ENCODE data around the gene ZFYVE28. TPM values are rescaled to one million over a fixed set of nuclear protein-coding genes. Genes with fewer than 3 reads are reported as not detected.

The ZFYVE28 gene
- total RNA-seq, 1 experiment from 2014 or later: 12.9 TPM

- H2AFZ ChIP-seq: no peak overlapping the region
- no peak overlapping the region for H3K4me3 ChIP-seq
- ChIA-PET CTCF (interaction anchor here (0.5 to 0.6 kb wide), 4 partner anchors 17 to 220 kb away, joined by 5 to 9 read pairs (median 7); no protein-coding TSS in a partner anchor), POLR2A (ENCODE audit: unreplicated experiment) (interaction anchor here (0.5 to 0.6 kb wide), 2 partner anchors 52 to 198 kb away, joined by 3 to 9 read pairs; no protein-coding TSS in a partner anchor)
- H3K9me2 ChIP-seq (ENCODE audit: insufficient read depth): no peaks in the 10 kb centered on the region
- H3K27me3 ChIP-seq (ENCODE audit: insufficient read depth, low read depth): peaks cover 21% of the 10 kb centered on the region
- H3K36me3 ChIP-seq (ENCODE audit: low read depth): no peaks in the 10 kb centered on the region
- H3K4me1 ChIP-seq (replicated peaks; ENCODE audit: insufficient read depth): no peaks in the 10 kb centered on the region
- H3F3A ChIP-seq (ENCODE audit: insufficient read depth, low read depth): no peaks in the 10 kb centered on the region
- no peak overlapping the region for H3K4me2 ChIP-seq
- no TSS peak for BruUV-seq (replicated peaks)
- no peak overlapping the region for H3K27ac ChIP-seq
- TF ChIP-seq EZH2 (IDR thresholded peaks at IDR 0.05; ENCODE audit: low read depth) (no peak), CTCF (conservative IDR thresholded peaks at IDR 0.05) (no peak)
- intact Hi-C loops (cut with micrococcal nuclease; ENCODE audit: unreplicated experiment): loop anchor here (5.0 kb wide), 1 partner anchor 201 kb away; the partner anchor contains the start of genes HAUS3 and POLN
- H3K79me2 ChIP-seq (ENCODE audit: low read depth): no peaks in the 10 kb centered on the region
- DNase-seq: no peak
- H3K9me3 ChIP-seq (ENCODE audit: insufficient read depth, low read depth): no peaks in the 10 kb centered on the region
- H4K20me1 ChIP-seq (ENCODE audit: insufficient read depth): no peaks in the 10 kb centered on the region; the same call in 1 of the 2 replicates
Observed at GRCh38 chr4:2443061-2443730, 24.8 kb upstream of the ZFYVE28 start.

GRCh38 chr4:2442175-2442993 is 23.9 kb upstream of the ZFYVE28 start:
- intact Hi-C loops (cut with micrococcal nuclease; ENCODE audit: unreplicated experiment): loop anchor here (5.0 kb wide), 1 partner anchor 200 kb away; the partner anchor contains the start of genes HAUS3 and POLN
- Histone ChIP-seq H4K20me1 (ENCODE audit: insufficient read depth) (no peaks in the 10 kb centered on the region; the same call in 1 of the 2 replicates), H3K9me3 (ENCODE audit: insufficient read depth, low read depth) (no peaks in the 10 kb centered on the region), H2AFZ (no peak overlapping the region), H3K36me3 (ENCODE audit: low read depth) (no peaks in the 10 kb centered on the region), H3K27me3 (ENCODE audit: insufficient read depth, low read depth) (peaks cover 23% of the 10 kb centered on the region), H3K4me2 (no peak overlapping the region), H3K4me1 (replicated peaks; ENCODE audit: insufficient read depth) (no peaks in the 10 kb centered on the region), H3K9me2 (ENCODE audit: insufficient read depth) (no peaks in the 10 kb centered on the region), H3F3A (ENCODE audit: insufficient read depth, low read depth) (no peaks in the 10 kb centered on the region), H3K4me3 (no peak overlapping the region), H3K79me2 (ENCODE audit: low read depth) (no peaks in the 10 kb centered on the region), H3K27ac (no peak overlapping the region)
- TF ChIP-seq CTCF (conservative IDR thresholded peaks at IDR 0.05) (no peak), EZH2 (IDR thresholded peaks at IDR 0.05; ENCODE audit: low read depth) (no peak)
- BruUV-seq (replicated peaks): no TSS peak
- DNase-seq: no peak
- POLR2A ChIA-PET (ENCODE audit: unreplicated experiment): interaction anchor here (0.5 kb wide), 1 partner anchor 53 kb away, joined by 9 read pairs; no protein-coding TSS in a partner anchor
- CTCF ChIA-PET: interaction anchor here (0.6 kb wide), 3 partner anchors 18 to 219 kb away, joined by 5 to 9 read pairs (median 9); no protein-coding TSS in a partner anchor

- H3K9me3 ChIP-seq (ENCODE audit: insufficient read depth, low read depth): no peaks in the 10 kb centered on the region
- no peak overlapping the region for H3K4me2 ChIP-seq
- no TSS peak for BruUV-seq (replicated peaks)
- no peak overlapping the region for H3K27ac ChIP-seq
- no peaks in the 10 kb centered on the region for H3K36me3 ChIP-seq (ENCODE audit: low read depth)
- DNase-seq: peak; percentile 38 to 70
- peaks cover 30% of the 10 kb centered on the region for H3K27me3 ChIP-seq (ENCODE audit: insufficient read depth, low read depth)
- no peak for TF ChIP-seq EZH2 (IDR thresholded peaks at IDR 0.05; ENCODE audit: low read depth)
- TF ChIP-seq CTCF (conservative IDR thresholded peaks at IDR 0.05): peak; percentile 73
- CTCF ChIA-PET: interaction anchor here (0.6 to 0.7 kb wide), 3 partner anchors 17 to 1095 kb away, joined by 4 to 9 read pairs (median 9); no protein-coding TSS in a partner anchor
- H3K4me1 ChIP-seq (replicated peaks; ENCODE audit: insufficient read depth): no peaks in the 10 kb centered on the region
- peaks cover 1% of the 10 kb centered on the region; the same call in 1 of the 2 replicates for H4K20me1 ChIP-seq (ENCODE audit: insufficient read depth)
- no peaks in the 10 kb centered on the region for H3K9me2 ChIP-seq (ENCODE audit: insufficient read depth)
- no peak overlapping the region for H2AFZ ChIP-seq
- POLR2A ChIA-PET (ENCODE audit: unreplicated experiment): no interaction called here
- H3F3A ChIP-seq (ENCODE audit: insufficient read depth, low read depth): no peaks in the 10 kb centered on the region
- intact Hi-C loops (cut with micrococcal nuclease; ENCODE audit: unreplicated experiment): loop anchor here (1.0 to 5.0 kb wide), 3 partner anchors 161 to 221 kb away; partner anchors contain the start of genes HAUS3 and POLN
- H3K4me3 ChIP-seq: no peak overlapping the region
- no peaks in the 10 kb centered on the region for H3K79me2 ChIP-seq (ENCODE audit: low read depth)
Observed at GRCh38 chr4:2441393-2442174, 23.1 kb upstream of the ZFYVE28 start.
